Fibroblast of lung (primary cell): ENCODE measurements around the gene SCTR.

Experiments used
- EZH2 ChIP-seq: IDR thresholded peaks from 2 replicates; pipeline ENCODE4 v1.5.1; 2012; ENCODE audit warnings: low read length, control low read depth, mild to moderate bottlenecking; ENCODE audit errors: missing control alignments
- TF ChIP-seq, protein P1 (sequence below), 2 donors: IDR thresholded peaks in 1 of 2; conservative IDR thresholded peaks in 1 of 2; 1 replicate in 1 of 2; 2 replicates in 1 of 2; pipeline ENCODE4 v1.5.1; 2011 to 2012; ENCODE audit warnings: low read length in 2 of 2, control low read depth in 1 of 2, inconsistent platforms in 1 of 2, low read depth in 1 of 2, mild to moderate bottlenecking in 1 of 2

GRCh38 chr2:119490106-119490505, 34.2 kb downstream of the SCTR start:
- TF ChIP-seq, protein P1, sequence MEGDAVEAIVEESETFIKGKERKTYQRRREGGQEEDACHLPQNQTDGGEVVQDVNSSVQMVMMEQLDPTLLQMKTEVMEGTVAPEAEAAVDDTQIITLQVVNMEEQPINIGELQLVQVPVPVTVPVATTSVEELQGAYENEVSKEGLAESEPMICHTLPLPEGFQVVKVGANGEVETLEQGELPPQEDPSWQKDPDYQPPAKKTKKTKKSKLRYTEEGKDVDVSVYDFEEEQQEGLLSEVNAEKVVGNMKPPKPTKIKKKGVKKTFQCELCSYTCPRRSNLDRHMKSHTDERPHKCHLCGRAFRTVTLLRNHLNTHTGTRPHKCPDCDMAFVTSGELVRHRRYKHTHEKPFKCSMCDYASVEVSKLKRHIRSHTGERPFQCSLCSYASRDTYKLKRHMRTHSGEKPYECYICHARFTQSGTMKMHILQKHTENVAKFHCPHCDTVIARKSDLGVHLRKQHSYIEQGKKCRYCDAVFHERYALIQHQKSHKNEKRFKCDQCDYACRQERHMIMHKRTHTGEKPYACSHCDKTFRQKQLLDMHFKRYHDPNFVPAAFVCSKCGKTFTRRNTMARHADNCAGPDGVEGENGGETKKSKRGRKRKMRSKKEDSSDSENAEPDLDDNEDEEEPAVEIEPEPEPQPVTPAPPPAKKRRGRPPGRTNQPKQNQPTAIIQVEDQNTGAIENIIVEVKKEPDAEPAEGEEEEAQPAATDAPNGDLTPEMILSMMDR (conservative IDR thresholded peaks at IDR 0.05 in 1 of 2, IDR thresholded peaks at IDR 0.05 in 1 of 2; ENCODE audit: low read depth in 1 of 2, low read length in 2 of 2), result no peak
- no peak for TF ChIP-seq EZH2
